ENCODE results near the gene GRM6. TPM values are rescaled to one million over a fixed set of nuclear protein-coding genes. Genes with fewer than 3 reads are reported as not detected.

GRM6 gene
- total and polyA plus RNA-seq, 8 donors = not detected

DNA sequence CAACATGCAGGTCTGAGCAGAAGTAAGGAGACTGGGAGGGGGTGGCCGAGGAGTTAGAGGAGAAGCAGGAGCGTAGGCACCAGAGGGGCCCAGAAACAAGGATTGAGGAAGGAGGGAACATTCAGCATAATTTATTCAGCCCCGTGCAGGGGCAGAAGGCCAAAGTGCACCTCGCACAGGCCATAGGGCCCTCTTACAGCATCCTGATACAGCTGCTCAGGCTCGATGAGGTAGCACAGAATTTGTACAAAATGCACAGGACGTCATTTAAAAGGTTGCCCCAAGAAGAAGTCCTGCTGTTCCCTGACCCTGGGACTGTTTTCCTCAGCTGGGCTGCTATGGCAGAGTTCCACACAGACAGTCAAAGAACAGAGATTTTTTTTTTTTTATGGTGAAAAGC is 2.1 kb upstream of the GRM6 start:
- H3K4me3 ChIP-seq = no peak overlapping the region
- peaks cover 0 to 51% (median 26%) of the 10 kb centered on the region in 3 donors for H3K27me3 ChIP-seq

DNA sequence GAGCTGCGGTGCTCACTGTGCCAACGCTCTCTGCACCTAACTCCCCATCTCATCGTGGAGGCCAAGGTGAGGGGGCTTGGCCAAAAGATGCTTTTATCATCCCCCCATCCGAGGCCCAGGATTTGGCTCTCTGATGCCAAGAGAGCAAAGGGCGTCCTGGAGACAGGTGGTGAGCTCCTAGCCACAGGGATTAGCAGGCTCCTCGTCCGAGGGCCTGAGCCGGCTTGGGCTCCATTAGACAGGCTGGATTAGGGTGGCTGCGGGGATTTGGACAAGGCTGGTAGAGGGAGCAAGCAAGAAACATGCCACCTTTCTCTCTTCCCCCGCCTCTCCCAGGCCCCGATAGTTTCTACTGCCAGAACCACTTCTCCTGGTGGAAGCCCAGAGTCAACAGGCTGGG is 1.0 kb upstream of the GRM6 start:
- TF ChIP-seq EP300 (IDR thresholded peaks at IDR 0.05) (no peak), POLR2AphosphoS5 (IDR thresholded peaks at IDR 0.05) (no peak), POLR2A (IDR thresholded peaks at IDR 0.05) (no peak)
- TF ChIP-seq, protein P1, sequence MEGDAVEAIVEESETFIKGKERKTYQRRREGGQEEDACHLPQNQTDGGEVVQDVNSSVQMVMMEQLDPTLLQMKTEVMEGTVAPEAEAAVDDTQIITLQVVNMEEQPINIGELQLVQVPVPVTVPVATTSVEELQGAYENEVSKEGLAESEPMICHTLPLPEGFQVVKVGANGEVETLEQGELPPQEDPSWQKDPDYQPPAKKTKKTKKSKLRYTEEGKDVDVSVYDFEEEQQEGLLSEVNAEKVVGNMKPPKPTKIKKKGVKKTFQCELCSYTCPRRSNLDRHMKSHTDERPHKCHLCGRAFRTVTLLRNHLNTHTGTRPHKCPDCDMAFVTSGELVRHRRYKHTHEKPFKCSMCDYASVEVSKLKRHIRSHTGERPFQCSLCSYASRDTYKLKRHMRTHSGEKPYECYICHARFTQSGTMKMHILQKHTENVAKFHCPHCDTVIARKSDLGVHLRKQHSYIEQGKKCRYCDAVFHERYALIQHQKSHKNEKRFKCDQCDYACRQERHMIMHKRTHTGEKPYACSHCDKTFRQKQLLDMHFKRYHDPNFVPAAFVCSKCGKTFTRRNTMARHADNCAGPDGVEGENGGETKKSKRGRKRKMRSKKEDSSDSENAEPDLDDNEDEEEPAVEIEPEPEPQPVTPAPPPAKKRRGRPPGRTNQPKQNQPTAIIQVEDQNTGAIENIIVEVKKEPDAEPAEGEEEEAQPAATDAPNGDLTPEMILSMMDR (IDR thresholded peaks at IDR 0.05) = no peak
- WGBS, 5 donors = 67 to 75% (median 70%) methylated on average over 11 of the region's 11 CpGs
- no peak overlapping the region for H3K27ac ChIP-seq
- H3K27me3 ChIP-seq = peaks cover 0 to 58% (median 26%) of the 10 kb centered on the region in 3 donors
- no peaks in the 10 kb centered on the region for H3K36me3 ChIP-seq
- H3K4me3 ChIP-seq = no peak overlapping the region
- peaks cover 0 to 6% (median 2%) of the 10 kb centered on the region in 4 donors for H3K4me1 ChIP-seq
- peaks cover 0 to 53% (median 39%) of the 10 kb centered on the region in 4 donors for H3K9me3 ChIP-seq
- no peak for DNase-seq
- intact Hi-C loops (cut with DNase I; ENCODE audit: low total_unique reads) = no loop called here

More for the DNA sequence above, 2.1 kb upstream of the GRM6 start:
- Histone ChIP-seq H3K9me3 (peaks cover 0 to 51% (median 33%) of the 10 kb centered on the region in 4 donors), H3K4me1 (peaks cover 0 to 6% (median 2%) of the 10 kb centered on the region in 4 donors), H3K27ac (no peak overlapping the region), H3K36me3 (no peaks in the 10 kb centered on the region)
- intact Hi-C loops (cut with DNase I; ENCODE audit: low total_unique reads) = no loop called here
- 59 to 71% (median 61%) methylated on average over 6 of the region's 6 CpGs for WGBS, 5 donors
- DNase-seq = no peak
- TF ChIP-seq, protein P1 (IDR thresholded peaks at IDR 0.05) = no peak
- TF ChIP-seq EP300 (IDR thresholded peaks at IDR 0.05) = no peak
- no peak for TF ChIP-seq POLR2A (IDR thresholded peaks at IDR 0.05)
- no peak for TF ChIP-seq POLR2AphosphoS5 (IDR thresholded peaks at IDR 0.05)

DNA sequence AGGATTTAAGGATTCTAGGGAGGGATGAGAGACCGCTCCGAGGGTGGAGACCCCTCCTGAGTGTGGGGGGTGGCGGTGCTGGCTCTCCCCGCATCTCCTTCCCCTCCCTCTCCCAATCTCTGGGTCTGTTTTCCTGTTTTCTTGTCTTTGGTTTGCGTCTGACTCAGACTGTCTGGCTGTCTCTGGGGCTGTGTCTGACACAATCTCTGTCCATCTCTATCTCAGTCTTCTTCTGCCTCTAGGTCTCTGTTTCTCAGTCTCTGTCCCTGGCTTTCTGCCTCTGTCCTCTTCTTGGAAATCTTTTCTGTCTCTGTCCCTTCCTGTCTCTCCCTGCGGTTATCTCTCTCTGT is 196 bp upstream of the GRM6 start:
- no peak for DNase-seq
- H3K4me1 ChIP-seq = peaks cover 0 to 6% (median 2%) of the 10 kb centered on the region in 4 donors
- TF ChIP-seq POLR2A (IDR thresholded peaks at IDR 0.05) (no peak), EP300 (IDR thresholded peaks at IDR 0.05) (no peak), POLR2AphosphoS5 (IDR thresholded peaks at IDR 0.05) (no peak)
- TF ChIP-seq, protein P1 (IDR thresholded peaks at IDR 0.05) = no peak
- 10 to 20% (median 15%) methylated on average over 6 of the region's 6 CpGs for WGBS, 5 donors
- intact Hi-C loops (cut with DNase I; ENCODE audit: low total_unique reads) = no loop called here
- H3K4me3 ChIP-seq = no peak overlapping the region
- H3K36me3 ChIP-seq = no peaks in the 10 kb centered on the region
- H3K27me3 ChIP-seq = peaks cover 0 to 58% (median 26%) of the 10 kb centered on the region in 3 donors
- no peak overlapping the region for H3K27ac ChIP-seq
- peaks cover 0 to 55% (median 44%) of the 10 kb centered on the region in 4 donors for H3K9me3 ChIP-seq

DNA sequence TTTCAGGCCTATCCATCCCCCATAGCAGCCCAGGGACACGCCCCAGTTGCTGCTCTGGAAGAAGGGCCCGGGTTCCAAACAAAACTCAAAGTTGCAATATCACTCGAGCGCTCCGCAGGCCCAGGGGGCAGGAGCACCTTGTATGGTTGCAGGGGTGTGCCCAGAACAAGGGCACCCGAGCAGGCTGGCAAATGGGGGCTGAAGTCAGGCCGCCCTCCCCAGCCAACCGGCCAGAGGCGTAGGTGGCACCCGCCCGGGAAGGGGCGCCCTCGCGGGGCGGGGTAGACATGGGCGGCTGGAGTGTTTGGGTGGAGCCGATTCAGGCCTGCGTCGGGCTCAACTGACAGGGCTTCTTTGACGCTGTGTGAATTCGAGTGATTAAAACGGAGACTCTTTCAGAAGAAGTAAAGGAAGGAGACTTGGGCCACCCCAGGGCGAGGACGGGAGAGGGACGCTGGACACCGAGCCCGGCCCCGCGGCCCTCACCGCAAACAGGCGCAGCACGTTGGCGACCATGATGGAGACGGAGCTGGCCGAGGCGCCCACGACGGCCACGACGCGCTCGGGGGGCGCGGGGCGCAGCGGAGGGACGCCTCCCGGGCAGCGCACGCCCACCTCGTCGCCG is 1.1 kb downstream of the GRM6 start:
- WGBS, 5 donors = 22 to 43% (median 26%) methylated on average over 13 to 53 of the region's 53 CpGs
- Histone ChIP-seq H3K27me3 (peaks cover 0 to 58% (median 26%) of the 10 kb centered on the region in 3 donors), H3K9me3 (peaks cover 0 to 60% (median 48%) of the 10 kb centered on the region in 4 donors), H3K4me3 (no peak overlapping the region), H3K4me1 (peaks cover 0 to 6% (median 2%) of the 10 kb centered on the region in 4 donors), H3K27ac (no peak overlapping the region), H3K36me3 (no peaks in the 10 kb centered on the region)
- no peak for TF ChIP-seq POLR2A (IDR thresholded peaks at IDR 0.05)
- TF ChIP-seq POLR2AphosphoS5 (IDR thresholded peaks at IDR 0.05) = no peak
- TF ChIP-seq EP300 (IDR thresholded peaks at IDR 0.05) = no peak
- TF ChIP-seq, protein P1 (IDR thresholded peaks at IDR 0.05) = no peak
- no peak for DNase-seq
- intact Hi-C loops (cut with DNase I; ENCODE audit: low total_unique reads) = no loop called here

All from stomach (tissue), 9 donors.